ENCODE results near the gene KDM4B. TPM values are rescaled to one million over a fixed set of nuclear protein-coding genes. Genes with fewer than 3 reads are reported as not detected.
A peak's percentile ranks its signal among the peaks of the same experiment; 100 is the strongest.

The KDM4B gene
- total and polyA plus RNA-seq, 3 donors from 2014 or later = 33.3 to 72.7 (median 67.7) TPM

GRCh38 chr19:4984438-4984990 lies 15.6 kb downstream of the KDM4B start:
- 74% methylated on average over 18 of the region's 18 CpGs for WGBS, 2 donors
- intact Hi-C loops (cut with DNase I; ENCODE audit: low total_unique reads) = no loop called here
- DNase-seq = no peak
- TF ChIP-seq CTCF (IDR thresholded peaks at IDR 0.05) (no peak), POLR2A (IDR thresholded peaks at IDR 0.05) (no peak)
- Histone ChIP-seq H3K27me3 (no peaks in the 10 kb centered on the region), H3K9me3 (no peaks in the 10 kb centered on the region), H3K36me3 (ENCODE audit: low read depth, missing control alignments) (no peaks in the 10 kb centered on the region), H3K27ac (no peak overlapping the region), H3K4me1 (peaks cover 33% of the 10 kb centered on the region), H3K4me3 (no peak overlapping the region)

GRCh38 chr19:4985551-4985991 lies 16.7 kb downstream of the KDM4B start:
- no peak for DNase-seq
- H3K9me3 ChIP-seq = no peaks in the 10 kb centered on the region
- no peaks in the 10 kb centered on the region for H3K27me3 ChIP-seq
- H3K4me3 ChIP-seq = no peak overlapping the region
- WGBS, 2 donors = 74 to 77% methylated on average over 11 to 22 of the region's 22 CpGs
- no peaks in the 10 kb centered on the region for H3K36me3 ChIP-seq (ENCODE audit: low read depth, missing control alignments)
- H3K4me1 ChIP-seq = peaks cover 33% of the 10 kb centered on the region
- TF ChIP-seq POLR2A (IDR thresholded peaks at IDR 0.05) (no peak), CTCF (IDR thresholded peaks at IDR 0.05) (no peak)
- H3K27ac ChIP-seq = peak overlapping the region in 1 of 2 donors; percentile 50
- intact Hi-C loops (cut with DNase I; ENCODE audit: low total_unique reads) = no loop called here

GRCh38 chr19:4986056-4986455 lies 17.1 kb downstream of the KDM4B start:
- no peak for DNase-seq

GRCh38 chr19:4986471-4986891 lies 17.6 kb downstream of the KDM4B start:
- H3K36me3 ChIP-seq (ENCODE audit: low read depth, missing control alignments) = no peaks in the 10 kb centered on the region

More at GRCh38 chr19:4986056-4986455, 17.1 kb downstream of the KDM4B start:
- 91% methylated on average over 18 of the region's 19 CpGs; no CpG with 5 or more reads in 1 of the 2 donors for WGBS, 2 donors
- Histone ChIP-seq H3K36me3 (ENCODE audit: low read depth, missing control alignments) (no peaks in the 10 kb centered on the region), H3K4me3 (no peak overlapping the region), H3K9me3 (no peaks in the 10 kb centered on the region), H3K27me3 (no peaks in the 10 kb centered on the region), H3K27ac (no peak overlapping the region), H3K4me1 (peaks cover 33% of the 10 kb centered on the region)
- intact Hi-C loops (cut with DNase I; ENCODE audit: low total_unique reads) = no loop called here
- TF ChIP-seq POLR2A (IDR thresholded peaks at IDR 0.05) = no peak
- no peak for TF ChIP-seq CTCF (IDR thresholded peaks at IDR 0.05)

More at GRCh38 chr19:4986471-4986891, 17.6 kb downstream of the KDM4B start:
- intact Hi-C loops (cut with DNase I; ENCODE audit: low total_unique reads) = no loop called here
- Histone ChIP-seq H3K4me1 (peaks cover 33% of the 10 kb centered on the region), H3K27ac (no peak overlapping the region), H3K4me3 (no peak overlapping the region), H3K9me3 (no peaks in the 10 kb centered on the region), H3K27me3 (no peaks in the 10 kb centered on the region)
- no peak for DNase-seq
- 85 to 87% methylated on average over 14 to 19 of the region's 19 CpGs for WGBS, 2 donors
- no peak for TF ChIP-seq CTCF (IDR thresholded peaks at IDR 0.05)
- TF ChIP-seq POLR2A (IDR thresholded peaks at IDR 0.05) = no peak
